HFF-Myc (cell line): ENCODE measurements around the gene UTRN.

Source experiments
- DNase-seq: peaks from one replicate; pipeline ENCODE4 v3.0.0-alpha.2; 2011; ENCODE audit warnings: low read depth; ENCODE audit errors: extremely low read depth
- H3K4me3 ChIP-seq: replicated peaks from 2 replicates; pipeline ENCODE4 v1.5.1; 2011; ENCODE audit warnings: low read depth, mild to moderate bottlenecking, control low read depth, low read length
- CTCF ChIP-seq: IDR thresholded peaks from 2 replicates; pipeline ENCODE4 v1.5.1; 2012; ENCODE audit warnings: mild to moderate bottlenecking, low read depth, low read length, control low read depth; ENCODE audit errors: missing control alignments

The UTRN gene

GRCh38 chr6:144289006-144289405, 3.9 kb downstream of the UTRN start:
- H3K4me3 ChIP-seq, result no peak overlapping the region
- no peak for TF ChIP-seq CTCF
- DNase-seq, result no peak

- no peak overlapping the region for H3K4me3 ChIP-seq
- no peak for TF ChIP-seq CTCF
- DNase-seq, result no peak
These were observed 7.2 kb downstream of the UTRN start for GRCh38 chr6:144292372-144292771.

GRCh38 chr6:144294016-144294415, 8.9 kb downstream of the UTRN start:
- no peak overlapping the region for H3K4me3 ChIP-seq
- peak; percentile 47 for DNase-seq

GRCh38 chr6:144295211-144295610, 10.1 kb downstream of the UTRN start:
- no peak for TF ChIP-seq CTCF
- DNase-seq, result no peak
- no peak overlapping the region for H3K4me3 ChIP-seq

More at GRCh38 chr6:144294016-144294415, 8.9 kb downstream of the UTRN start:
- TF ChIP-seq CTCF, result no peak

GRCh38 chr6:144295981-144296767, 11.0 kb downstream of the UTRN start:
- no peak for TF ChIP-seq CTCF
- no peak for DNase-seq
- H3K4me3 ChIP-seq, result no peak overlapping the region

- no peak for DNase-seq
- H3K4me3 ChIP-seq, result no peak overlapping the region
- TF ChIP-seq CTCF, result no peak
These were observed 11.8 kb downstream of the UTRN start for GRCh38 chr6:144296973-144297372.
